Testis (tissue), 2 donors: Measurements from ENCODE around the gene DENND1A.

Experiments
- CTCF ChIP-seq, 3 experiments: fragments of 450-650 bp in 2 of 3; fragments of 200-600 bp in 1 of 3; sonication (generic) in 1 of 3; IDR thresholded peaks; one replicate each; pipeline ENCODE4 v1.5.1; 2016 to 2019; ENCODE audit warnings: antibody characterized with exemption in 3 of 3, mild to moderate bottlenecking in 2 of 3, moderate library complexity in 1 of 3
- POLR2A ChIP-seq: fragments of 450-650 bp; IDR thresholded peaks from one replicate; pipeline ENCODE4 v1.6.1; 2017; ENCODE audit warnings: antibody characterized with exemption, mild to moderate bottlenecking, moderate library complexity

DNA sequence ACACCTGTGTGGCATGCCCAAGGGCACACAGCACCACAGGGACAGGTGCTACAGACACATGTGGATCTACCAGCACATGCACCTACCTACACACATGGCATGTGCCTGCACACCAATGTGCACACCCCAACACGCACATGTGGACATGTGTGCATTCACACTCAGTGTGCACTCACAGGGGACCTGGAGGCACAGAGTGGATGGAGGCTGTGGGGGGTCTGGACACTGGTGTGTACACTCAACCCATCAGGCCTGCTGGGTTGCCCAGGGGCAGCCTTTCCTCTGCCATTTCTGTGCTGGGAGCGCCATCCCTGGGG lies 572.2 kb downstream of the DENND1A start:
- no peak for TF ChIP-seq CTCF (IDR thresholded peaks at IDR 0.05)
- TF ChIP-seq POLR2A: no peak
